GM18873 (cell line): ENCODE measurements around the gene MERTK.
A peak's percentile ranks its signal among the peaks of the same experiment; 100 is the strongest.
"Not testable (repeated sequence)": the region's sequence is repeated elsewhere in the genome, so short reads cannot be mapped to it uniquely, and the experiment has no call there.

Source experiments
- ATAC-seq: cut with Tn5 transposase; IDR thresholded peaks from one replicate; pipeline ENCODE4 v1.9.1; 2021; ENCODE audit warnings: mild to moderate bottlenecking, moderate library complexity, moderate number of reproducible peaks; ENCODE audit not compliant: unreplicated experiment, low FRiP score

The MERTK gene

DNA sequence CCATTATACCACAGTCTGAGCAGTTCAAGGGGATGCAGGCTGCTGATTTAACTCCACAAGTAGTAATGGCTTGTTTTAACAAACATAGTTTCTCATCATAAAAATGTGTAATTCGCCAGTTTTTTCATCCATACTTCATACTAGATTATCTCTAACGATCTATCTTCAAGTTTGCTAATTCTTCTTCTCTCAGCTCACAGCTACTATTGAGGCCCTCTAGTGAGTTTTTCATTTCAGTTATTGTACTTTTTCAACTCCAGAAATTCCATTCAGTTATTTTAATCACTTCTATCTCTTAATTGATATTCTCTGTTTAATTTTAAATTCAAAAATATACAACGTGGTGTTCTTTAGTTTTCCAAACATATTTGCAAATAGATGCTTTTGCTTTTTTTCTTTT lies 136.5 kb downstream of the MERTK start:
- no peak for ATAC-seq

DNA sequence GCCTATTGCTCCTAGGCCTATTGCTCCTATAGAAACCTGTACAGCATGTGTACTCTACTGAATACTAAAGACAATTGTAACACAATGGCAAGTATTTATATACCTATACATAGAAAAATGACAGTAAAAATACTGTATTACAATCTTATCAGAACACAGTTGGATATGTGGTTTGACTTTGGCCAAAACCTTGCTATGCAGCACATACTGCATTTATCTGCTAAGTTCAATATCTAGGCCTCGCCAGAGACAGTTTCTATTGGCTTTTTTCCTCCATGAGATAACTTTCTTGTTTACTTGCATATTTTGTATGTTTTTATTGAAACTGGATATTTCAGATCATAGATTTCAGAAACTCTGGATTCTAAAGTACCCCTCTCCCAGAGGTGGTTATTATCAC lies 137.4 kb downstream of the MERTK start:
- ATAC-seq, result no peak

DNA sequence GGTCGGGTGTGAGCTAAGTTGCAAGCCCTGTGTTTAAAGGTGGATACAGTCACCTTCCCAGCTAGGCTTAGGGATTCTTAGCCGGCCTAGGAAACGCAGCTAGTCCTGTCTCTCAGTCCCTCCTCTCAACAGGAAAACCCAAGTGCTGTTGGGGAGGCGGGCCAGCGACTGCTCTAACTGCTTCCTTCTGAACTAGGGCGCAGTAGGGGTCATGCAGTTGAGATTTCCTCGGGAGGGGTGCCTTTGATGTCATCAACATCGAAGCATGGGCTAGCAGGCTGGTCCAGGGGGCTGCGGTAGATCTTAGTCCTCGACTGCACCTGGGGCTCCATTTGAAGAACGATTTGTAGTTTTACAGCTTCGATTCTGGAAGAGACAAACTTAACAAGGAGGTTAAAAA lies 141.1 kb downstream of the MERTK start:
- ATAC-seq, result not testable (repeated sequence)

DNA sequence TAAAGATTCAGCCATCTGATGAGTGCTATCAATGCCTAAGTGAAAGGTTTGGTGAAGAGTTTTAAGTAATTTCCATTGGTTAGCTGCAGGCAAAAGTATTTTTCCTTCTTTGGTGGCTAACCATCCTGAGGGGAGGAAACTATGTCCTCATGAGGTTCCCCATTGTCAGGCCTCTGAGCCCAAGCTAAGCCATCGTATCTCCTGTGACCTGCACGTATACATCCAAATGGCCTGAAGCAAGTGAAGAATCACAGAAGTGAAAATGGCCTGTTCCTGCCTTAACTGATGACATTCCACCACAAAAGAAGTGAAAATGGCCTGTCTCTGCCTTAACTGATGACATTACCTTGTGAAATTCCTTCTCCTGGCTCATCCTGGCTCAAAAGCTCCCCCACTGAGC lies 141.7 kb downstream of the MERTK start:
- not testable (repeated sequence) for ATAC-seq

DNA sequence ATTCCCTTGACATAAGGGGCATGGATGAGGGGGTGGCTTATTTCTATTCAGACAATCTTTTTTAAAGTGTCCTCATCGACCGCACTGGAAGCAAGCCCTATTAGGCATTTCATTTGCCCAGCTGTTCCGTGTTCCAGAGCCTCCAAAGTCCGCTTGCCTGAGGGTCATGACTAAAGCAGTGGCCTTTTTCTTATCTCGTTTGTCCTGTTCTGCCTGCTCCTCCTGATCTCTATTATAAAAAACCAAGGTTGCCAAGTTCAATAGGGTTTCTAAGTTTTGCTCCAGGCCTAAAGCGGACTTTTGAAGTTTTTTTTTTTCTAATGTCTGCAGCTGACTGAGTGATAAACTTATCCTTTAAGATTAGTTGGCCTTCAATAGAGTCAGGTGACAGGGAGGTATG lies 143.1 kb downstream of the MERTK start:
- ATAC-seq, result not testable (repeated sequence)

DNA sequence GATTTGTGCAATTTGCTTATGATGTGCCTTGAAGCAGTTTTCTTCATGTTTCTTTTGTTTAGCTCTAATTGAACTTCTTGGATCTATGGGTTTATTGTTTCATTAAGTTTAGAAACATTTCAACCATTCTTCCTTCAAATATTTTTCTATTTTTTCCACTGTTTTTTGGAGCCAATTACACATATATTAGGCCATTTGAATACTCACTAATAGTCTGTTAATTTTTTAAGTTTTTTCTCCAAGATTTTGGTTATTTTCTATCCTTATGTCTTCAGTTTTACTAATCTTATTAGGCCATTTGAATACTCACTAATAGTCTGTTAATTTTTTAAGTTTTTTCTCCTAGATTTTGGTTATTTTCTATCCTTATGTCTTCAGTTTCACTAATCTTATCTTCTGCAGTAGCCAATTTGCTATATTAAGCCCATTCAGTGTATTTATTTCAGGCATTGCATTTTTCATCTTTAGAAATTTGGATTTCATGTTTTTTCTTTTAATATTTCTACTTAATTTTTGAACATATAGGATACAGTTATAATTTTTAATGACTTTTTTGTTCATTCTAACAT lies 147.1 kb downstream of the MERTK start:
- no peak for ATAC-seq

DNA sequence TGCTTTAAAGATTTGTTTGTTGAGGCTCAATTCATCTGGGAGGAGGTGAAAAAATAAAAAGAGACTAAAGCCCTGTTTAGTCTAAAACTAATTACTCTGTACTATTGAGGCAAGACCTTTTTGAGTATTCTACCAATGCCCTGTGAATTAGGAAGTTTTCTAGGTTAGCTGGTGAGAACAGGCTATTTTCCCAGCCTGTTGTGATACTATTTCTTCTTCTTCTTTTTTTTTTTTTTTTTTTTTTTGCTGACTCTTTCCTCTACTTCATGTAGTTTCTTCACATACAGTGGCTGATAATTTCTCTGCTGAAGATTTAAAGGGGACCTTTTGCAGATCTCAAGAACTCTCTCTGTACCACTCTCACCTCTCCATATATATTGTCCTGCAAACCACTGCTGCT lies 147.8 kb downstream of the MERTK start:
- ATAC-seq, result no peak

DNA sequence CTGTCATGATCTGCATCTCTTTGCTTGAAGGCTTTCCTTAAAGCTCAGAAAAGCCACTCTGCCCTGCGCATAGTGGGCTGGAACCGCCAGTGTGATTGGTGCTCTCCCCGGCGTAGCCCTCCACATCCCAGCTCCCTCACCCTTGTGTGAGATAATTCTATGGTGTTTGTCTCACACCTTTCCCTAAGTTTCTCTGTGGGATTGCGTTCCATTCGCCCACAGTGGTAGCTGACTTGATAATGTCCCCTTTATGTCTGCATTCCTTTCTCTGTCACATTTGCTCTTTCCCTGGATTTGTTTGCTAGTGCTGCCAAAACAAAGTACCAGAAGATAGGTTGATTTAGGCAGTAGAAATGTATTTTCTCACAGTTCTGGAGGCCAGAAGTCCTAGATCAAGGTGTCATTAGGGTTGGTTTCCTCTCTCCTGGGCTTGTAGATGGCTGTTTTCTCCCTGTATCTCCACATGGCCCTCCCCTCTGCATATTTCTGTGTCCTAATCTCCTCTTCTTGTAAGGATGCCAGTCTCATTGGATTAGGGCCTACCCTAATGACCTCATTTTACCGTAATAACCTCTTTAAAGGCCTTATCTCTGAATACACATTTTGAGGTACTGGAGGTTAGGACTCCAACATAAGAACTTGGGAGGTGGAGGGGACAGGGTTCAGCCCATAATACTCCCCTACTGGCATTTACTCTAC lies 149.3 kb downstream of the MERTK start:
- no peak for ATAC-seq

DNA sequence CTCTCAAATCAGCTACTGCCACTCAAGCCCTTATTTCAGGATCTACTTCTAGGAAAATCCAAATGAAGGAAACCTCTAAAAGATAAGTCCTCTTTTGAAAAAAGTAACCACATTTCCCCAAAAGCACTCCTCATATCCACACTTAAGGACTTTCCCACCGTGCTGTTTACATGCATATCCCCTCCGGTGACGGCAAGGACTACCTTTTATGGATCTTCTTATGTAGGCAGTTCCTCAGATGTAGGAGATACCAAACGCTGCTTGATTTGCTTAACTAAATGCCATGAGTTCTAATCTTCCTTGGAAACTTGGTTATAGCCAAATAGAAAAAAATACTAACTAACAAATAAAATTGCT lies 149.8 kb downstream of the MERTK start:
- no peak for ATAC-seq

DNA sequence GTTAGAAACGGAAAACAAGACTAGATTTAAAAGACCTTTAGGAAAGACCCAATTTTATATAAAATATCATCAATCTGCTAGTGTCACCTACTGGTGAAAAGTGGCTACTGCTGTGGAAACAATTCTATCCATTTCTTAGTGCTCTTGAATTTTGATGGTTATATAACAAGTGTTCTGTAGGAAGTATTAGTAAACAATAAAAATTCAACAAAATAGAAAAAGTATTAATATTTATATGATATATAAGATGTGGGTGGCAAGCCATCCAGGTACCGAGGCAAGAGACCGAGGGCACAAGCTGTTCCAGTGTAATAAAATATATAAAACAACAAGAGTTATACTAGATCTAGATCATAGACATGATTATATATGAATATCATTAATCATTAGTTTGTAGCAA lies 150.5 kb downstream of the MERTK start:
- ATAC-seq, result no peak

DNA sequence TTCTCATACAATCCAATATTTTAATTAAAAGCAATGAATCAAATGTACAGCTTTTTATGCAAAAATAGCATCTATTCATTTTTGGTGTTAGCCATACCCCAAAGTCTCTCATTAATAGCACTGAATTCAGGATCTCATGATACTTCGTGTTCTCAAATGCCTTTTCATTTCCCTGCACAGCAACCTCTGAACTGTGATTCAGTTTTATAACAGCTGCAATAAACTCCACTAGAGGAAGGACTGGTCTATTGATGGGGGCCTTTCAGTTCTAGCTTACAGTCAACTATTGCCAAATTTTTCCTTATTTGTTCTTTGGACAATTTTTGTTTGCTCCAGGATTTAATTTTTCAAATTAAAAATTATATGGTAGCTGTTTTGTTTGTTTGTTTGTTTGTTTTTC lies 151.9 kb downstream of the MERTK start:
- ATAC-seq, result no peak

DNA sequence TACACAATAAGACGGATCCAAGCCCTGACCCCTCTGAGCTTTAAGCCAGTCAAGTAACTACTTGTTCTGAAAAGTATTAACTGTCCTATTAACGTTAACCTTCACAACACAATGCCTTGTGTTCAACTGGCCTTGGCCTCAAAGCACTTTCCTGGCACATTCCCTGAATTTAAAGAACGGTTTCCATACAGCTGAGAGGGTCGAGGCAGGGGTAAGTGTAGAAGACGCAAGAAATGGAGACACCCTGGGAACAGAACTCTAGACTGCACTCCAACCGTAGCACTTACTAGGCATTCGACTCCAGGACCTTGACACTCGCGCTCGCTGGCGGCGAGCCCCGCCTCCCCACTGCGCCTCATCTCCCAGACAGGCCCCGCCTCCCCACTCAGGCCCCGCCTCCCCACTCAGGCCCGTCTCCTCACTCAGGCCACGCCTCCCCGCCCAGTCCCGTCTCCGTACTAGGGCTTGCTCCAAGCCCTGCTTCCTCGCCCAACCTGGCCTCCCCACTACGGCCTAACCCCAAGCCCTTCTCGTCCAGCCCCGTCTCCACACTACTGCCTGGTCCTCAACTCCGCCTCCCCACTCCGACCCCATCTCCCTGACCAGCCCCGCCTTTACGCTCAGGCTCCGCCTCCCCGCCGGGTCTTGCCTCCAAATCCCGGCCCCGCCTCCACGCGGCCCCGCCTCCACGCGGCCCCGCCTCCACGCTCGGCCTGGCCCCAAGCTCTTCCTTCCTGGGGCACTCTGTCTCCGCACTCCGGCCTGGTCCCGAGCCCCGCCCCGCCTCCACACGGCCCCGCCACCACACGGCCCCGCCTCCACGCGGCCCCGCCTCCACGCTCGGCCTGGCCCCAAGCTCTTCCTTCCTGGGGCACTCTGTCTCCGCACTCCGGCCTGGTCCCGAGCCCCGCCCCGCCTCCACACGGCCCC lies 155.8 kb downstream of the MERTK start:
- ATAC-seq, result peak; percentile 46

DNA sequence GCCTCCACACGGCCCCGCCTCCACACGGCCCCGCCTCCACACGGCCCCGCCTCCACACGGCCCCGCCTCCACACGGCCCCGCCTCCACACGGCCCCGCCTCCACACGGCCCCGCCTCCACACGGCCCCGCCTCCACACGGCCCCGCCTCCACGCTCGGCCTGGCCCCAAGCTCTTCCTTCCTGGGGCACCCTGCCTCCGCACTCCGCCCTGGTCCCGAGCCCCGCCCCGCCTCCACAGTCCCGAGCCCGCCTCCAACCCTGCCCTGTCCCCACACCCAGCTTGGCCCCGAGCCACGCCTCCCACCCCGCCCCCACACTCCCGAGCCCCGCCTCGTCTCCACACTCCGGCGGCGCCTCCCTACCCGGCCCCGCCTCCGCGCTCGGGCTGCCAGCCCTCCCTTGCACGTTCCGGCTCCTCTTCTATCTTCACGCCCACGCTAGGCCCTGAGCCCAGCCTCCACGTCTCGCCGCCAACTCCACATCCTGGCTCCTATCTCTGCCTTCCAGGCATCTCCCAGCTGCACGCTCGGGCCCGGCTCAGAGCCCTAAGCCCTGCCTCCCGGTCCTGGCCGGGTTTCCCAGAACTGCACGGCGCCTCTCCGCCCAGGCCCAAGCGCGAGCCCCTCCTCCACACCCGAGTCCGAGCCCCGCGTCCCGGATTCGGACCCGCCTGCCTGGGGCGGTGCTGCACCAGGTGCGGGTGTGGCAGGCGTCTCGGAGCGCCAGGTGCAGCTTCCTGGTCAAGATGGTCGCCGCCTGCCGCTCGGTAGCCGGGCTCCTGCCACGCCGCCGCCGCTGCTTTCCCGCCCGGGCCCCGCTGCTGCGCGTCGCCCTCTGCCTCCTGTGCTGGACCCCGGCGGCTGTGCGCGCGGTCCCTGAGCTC lies 156.7 kb downstream of the MERTK start, which contains the start of gene TMEM87B:
TMEM87B (plus strand) TSS at position 423 of the 883 bp plus-strand sequence; CDS start at position 746, 323 bp downstream.
- ATAC-seq, result peak; percentile 52

DNA sequence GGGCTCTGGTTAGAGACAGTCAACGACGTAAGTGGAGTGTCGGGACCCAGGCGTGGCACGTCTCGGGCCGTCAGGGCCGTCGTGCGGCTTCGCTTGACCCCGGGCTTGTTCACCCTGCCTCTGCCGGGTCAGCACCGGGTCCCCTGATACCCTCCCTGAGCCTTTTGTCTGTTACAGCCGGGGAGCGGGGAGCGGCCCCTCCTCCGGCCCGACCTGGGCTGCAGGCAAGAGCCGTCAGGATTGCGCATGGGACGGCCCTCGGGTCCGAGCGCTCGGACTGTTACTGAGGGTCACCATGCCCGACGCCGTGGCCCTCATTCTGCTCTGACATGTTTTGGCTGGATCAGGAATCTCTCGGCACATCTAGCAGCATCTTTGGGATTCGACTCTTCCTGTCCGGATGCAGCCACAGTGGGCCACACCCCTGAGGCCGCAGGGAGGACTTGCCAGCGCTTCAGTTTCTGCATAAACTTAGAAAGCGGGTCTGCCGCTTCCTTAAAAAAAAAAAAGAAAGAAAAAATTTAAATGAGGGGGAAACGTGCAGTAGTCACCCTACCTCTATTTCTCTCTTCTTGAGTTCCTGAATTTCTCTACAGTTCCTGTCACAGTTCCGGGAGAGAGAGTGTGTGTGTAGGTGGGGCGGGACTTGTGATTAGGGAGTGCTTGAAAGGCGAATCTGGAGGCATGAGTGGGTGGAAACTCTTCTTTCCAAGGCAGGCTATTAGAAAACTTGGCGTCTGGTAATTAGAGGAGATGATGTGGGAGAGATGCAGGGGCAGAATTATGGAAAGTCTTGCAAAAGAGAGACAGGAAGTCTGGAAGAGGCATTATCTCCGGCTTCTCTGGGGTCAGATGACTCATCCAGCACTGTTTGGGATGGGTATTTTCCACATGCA lies 157.6 kb downstream of the MERTK start:
- ATAC-seq, result peak; percentile 2

DNA sequence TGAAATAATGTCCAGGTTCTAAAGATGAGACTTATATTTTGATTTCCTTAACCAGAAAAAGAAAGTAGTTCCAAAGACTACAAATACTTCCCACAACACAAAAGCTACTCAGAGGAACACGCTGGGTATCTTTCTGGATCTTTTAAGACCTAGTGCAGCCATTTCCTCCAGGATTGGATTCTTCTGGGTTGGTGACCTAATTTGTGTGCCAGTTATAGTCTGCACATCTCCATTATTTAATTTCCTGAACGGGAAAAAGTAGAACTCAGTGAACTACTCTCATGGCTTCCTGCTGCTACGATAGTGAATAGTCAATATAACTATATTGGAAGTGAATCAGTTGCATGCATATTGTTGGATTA lies 158.2 kb downstream of the MERTK start:
- no peak for ATAC-seq

DNA sequence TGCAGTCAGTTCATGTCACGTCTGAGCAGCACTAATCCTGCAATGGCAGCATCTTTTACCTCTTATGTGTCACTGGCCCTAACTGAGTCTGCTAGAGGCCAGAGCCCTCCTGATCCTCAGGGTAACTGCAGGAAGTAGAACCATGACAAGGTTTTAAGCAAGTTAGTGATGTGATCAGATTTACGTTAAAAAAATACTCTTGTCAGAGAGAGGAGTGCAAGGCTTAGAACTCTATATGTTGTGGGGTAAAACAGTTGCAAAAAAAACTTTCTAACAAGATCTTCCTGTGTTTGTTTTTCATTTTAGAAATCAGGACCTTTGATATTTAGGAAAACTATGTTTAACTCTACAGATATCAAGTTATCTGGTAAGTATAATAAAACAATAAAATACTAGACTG lies 161.3 kb downstream of the MERTK start:
- no peak for ATAC-seq

DNA sequence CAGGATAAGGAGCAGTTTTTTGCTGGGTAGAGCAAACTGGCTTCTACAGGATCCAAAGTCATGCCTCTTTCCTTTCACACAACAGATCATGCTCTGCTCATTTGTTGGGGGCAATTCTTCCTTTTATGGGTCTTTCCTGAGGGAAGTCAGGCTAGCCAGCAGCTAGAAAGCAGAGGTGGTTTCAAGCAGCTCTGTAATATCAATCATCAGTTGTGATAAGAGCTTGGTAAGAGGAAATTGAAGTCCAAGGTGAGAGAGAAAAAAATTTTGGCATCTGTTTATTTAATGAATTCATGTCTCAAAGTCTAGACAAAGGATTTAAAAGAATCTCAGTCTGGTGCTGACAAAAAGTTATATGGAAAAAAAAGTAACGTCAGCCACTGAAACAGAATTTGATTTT lies 162.9 kb downstream of the MERTK start:
- ATAC-seq, result no peak

DNA sequence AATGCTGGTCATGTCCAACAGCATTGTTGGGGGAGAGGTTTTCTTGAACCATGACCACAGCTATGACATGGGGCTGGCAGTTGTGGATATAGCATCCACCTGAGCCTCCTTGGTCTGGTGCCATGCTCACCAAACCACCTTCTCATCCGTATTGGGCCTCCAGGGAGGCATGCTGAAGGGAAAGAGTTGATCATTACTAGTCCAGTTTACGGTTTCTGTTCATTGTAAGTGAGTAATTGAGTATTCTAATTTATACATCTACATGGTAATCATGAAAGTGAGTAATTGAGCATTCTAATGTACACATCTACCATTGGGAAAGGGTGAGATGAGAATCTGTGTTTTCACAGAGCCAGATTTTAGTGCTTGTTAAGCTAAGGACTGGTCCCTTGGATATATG lies 163.4 kb downstream of the MERTK start:
- ATAC-seq, result no peak

DNA sequence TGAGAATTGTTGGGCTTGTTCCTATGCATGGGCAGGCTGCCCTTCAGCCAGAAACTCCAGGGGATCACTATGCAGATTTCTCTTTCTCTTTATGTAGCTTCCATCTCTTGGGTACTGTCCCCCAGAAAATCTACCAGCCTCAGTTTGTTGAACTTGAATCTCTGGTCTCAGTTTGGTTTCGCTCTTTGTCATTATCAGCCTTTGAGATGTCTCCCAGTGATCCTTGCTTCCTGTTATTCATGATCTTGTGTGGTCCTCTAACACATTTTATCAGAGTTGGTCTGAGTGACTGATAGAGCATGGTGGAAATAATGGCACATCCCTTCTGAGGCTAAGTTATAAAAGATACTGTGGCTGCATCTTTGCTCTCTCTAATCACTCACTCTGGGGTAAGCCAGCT lies 164.5 kb downstream of the MERTK start:
- ATAC-seq, result no peak

DNA sequence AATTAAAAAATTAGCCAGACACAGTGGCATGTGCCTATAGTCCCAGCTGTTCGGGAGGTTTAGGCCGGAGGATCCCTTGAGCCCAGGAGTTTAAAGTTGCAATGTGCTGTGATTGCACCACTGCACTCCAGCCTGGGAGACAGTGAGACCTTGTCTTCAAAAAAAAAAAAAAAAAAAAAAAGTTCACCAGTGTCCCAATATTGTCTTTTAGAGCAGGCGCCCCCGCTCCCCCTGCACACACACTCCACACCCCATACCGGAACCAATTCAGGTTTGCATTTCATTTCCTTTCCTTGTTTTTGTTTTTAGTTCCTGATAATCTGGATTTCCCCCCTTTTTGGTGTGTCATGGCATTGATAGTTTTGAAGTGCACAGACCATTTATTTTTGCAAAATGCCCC lies 167.1 kb downstream of the MERTK start:
- no peak for ATAC-seq
